ENCODE data around the gene ARHGAP6.

DNA sequence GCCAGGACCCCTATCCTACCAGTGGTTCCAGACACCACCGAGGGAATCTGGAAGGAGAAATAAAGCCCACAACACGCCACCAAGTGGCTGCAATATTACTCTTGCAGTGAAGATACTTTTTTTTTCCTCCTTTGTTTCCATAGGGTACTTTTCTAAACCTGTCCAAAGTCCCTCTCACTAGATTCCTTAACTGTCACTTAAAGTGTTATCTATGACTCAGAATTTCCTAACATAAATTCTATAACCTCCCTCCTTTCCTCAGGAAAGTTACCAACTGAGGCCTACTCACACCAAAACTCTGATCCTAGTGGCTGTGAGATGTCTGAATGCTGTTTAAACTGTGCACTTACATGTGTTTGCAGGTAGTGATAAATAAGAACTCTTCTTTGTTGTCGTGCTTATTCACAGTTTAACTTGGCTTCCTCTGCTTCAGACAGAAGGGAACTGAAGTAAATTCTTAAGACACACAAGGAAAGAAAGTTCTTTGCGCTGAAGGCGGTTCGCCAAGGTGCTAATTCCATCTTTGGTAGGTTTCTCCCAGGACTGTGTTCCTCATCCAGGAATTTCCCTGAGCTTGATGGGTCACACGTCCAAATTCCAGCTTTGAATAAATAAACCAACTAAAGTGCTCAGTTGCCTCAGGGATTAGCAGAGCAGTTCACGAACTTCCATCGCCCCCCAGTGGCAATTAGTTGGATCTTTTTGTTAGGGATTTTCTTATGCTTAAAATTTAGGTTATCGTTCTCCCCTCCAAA, 565.3 kb downstream of the ARHGAP6 start:
- TF ChIP-seq, protein P1, sequence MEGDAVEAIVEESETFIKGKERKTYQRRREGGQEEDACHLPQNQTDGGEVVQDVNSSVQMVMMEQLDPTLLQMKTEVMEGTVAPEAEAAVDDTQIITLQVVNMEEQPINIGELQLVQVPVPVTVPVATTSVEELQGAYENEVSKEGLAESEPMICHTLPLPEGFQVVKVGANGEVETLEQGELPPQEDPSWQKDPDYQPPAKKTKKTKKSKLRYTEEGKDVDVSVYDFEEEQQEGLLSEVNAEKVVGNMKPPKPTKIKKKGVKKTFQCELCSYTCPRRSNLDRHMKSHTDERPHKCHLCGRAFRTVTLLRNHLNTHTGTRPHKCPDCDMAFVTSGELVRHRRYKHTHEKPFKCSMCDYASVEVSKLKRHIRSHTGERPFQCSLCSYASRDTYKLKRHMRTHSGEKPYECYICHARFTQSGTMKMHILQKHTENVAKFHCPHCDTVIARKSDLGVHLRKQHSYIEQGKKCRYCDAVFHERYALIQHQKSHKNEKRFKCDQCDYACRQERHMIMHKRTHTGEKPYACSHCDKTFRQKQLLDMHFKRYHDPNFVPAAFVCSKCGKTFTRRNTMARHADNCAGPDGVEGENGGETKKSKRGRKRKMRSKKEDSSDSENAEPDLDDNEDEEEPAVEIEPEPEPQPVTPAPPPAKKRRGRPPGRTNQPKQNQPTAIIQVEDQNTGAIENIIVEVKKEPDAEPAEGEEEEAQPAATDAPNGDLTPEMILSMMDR (IDR thresholded peaks at IDR 0.05): peak in 3 of 6 experiments; percentile 17 to 28 (median 25)
- TF ChIP-seq POLR2A (IDR thresholded peaks at IDR 0.05): no peak
- TF ChIP-seq POLR2AphosphoS5 (IDR thresholded peaks at IDR 0.05): no peak
- TF ChIP-seq EP300 (IDR thresholded peaks at IDR 0.05): no peak

All from upper lobe of left lung (tissue), 4 donors.